Epithelial cell of proximal tubule (primary cell): ENCODE results near the gene TSPAN13. TPM values are rescaled to one million over a fixed set of nuclear protein-coding genes. Genes with fewer than 3 reads are reported as not detected.

Experiments
- DNase-seq: peaks from one replicate; pipeline ENCODE4 v3.0.0-alpha.2; 2011; ENCODE audit warnings: low read depth
- H3K4me3 ChIP-seq: 2 replicates; pipeline ENCODE4 v1.5.1; 2011; ENCODE audit warnings: low read depth, mild to moderate bottlenecking, low read length
- total RNA-seq: library from RNA; depleted of rRNA; stranded (reverse); fragments of >200 nt; gene quantifications from 2 replicates; pipeline ENCODE4 v1.2.3, GENCODE V29; 2015
- TF ChIP-seq, protein P1 (sequence below): conservative IDR thresholded peaks from 2 replicates; pipeline ENCODE4 v1.5.1; 2012; ENCODE audit warnings: low read depth, mild to moderate bottlenecking, low read length

TSPAN13 gene
- total RNA-seq, 1 donor from 2014 or later: 25.8 TPM

DNA sequence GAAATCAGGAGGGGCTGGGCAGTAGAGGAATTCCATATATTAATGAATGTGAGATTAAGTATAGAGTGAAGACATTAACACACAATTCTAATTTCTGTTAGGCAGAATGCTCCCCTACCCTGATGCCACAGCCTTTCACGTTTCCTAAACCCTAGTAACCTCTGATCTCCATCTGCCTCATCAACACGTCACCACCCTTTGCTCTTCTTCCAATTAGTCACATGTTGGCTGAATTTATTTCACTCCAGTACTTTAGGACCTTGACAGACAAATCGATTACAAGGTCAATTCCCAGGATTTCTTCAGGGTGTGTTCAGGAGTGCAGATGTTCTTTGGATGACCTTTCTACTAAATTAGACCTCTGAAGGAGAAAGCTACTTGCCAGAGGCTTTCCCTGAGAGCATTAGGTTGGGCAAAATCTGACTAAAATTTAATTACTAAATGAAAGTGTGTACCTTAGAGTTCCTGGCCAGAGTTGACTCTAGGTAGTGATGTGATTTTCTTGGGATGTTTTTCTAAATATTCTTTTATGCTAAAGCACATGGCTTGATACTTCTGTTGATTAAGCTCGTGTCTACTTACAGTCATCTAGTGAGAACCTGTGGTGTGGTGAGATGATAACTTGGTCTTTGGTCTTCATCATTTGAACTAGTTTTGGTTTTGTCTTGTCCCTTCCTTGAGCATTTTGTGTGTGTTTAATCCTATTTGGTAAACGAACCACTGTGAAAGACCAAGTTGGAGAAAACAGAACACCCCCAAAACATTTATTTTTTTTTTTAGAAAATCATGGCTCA lies 38.5 kb downstream of the TSPAN13 start:
- TF ChIP-seq, protein P1, sequence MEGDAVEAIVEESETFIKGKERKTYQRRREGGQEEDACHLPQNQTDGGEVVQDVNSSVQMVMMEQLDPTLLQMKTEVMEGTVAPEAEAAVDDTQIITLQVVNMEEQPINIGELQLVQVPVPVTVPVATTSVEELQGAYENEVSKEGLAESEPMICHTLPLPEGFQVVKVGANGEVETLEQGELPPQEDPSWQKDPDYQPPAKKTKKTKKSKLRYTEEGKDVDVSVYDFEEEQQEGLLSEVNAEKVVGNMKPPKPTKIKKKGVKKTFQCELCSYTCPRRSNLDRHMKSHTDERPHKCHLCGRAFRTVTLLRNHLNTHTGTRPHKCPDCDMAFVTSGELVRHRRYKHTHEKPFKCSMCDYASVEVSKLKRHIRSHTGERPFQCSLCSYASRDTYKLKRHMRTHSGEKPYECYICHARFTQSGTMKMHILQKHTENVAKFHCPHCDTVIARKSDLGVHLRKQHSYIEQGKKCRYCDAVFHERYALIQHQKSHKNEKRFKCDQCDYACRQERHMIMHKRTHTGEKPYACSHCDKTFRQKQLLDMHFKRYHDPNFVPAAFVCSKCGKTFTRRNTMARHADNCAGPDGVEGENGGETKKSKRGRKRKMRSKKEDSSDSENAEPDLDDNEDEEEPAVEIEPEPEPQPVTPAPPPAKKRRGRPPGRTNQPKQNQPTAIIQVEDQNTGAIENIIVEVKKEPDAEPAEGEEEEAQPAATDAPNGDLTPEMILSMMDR: no peak
- H3K4me3 ChIP-seq: no peak overlapping the region
- DNase-seq: no peak

DNA sequence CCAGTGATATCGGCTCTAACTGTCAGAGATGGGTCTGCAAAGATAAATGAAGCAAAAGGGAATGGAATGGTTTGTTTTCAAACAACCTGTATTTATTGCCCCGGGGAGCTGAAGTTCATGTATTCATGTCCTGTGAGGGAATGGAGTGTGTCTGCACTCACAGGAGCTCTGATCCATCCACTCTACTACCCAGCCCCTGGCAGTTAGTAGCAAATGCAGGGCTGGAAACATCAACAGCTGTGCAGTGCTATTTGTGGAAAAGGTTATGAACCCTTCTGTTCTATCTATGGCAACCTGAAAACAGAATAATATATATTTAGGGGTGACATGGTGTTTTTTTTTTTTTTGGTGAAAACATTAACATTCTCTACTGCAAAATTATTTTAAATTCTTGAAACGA lies 41.4 kb downstream of the TSPAN13 start:
- no peak overlapping the region for H3K4me3 ChIP-seq
- TF ChIP-seq, protein P1: no peak
- no peak for DNase-seq

DNA sequence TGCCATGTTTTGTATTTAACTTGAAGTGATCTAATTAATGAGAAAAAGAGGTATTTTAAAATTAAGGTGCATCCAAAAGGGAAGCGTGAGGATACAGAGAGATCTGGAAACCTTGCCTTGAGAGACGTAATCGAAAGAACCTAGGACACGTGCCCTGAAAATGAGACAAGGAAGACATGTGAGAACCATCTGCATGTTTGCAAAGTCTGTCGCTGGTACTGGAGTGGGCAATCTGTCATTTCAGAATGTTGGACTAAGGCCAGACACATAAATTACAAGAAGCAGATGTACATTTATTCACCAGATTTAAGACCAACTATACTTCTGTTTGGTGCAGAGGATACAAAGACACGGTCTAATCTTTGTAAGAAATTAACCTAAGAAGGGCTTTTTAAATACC lies 42.1 kb downstream of the TSPAN13 start:
- no peak for DNase-seq
- no peak overlapping the region for H3K4me3 ChIP-seq
- TF ChIP-seq, protein P1: no peak

DNA sequence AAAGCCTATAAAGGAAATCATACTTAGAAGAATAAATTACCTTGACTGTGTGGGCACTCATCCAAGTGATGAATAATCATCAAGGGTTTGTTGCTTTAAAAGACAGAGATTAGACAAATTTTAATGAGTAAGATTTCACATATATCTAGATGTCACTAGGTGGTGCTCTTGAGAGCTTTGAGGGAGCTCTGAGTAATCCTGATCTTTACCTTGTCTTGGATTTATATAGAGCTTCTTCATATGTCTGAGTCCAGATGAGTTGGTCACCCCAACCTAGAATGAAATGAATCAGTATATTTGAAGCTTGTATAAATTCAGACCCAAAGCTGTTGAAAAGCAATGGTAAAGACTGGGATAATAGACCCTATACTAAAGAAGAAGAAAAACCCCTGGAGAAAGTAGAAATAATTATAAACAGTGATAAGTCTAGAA lies 47.6 kb downstream of the TSPAN13 start:
- peak; percentile 30 for DNase-seq
- no peak overlapping the region for H3K4me3 ChIP-seq

DNA sequence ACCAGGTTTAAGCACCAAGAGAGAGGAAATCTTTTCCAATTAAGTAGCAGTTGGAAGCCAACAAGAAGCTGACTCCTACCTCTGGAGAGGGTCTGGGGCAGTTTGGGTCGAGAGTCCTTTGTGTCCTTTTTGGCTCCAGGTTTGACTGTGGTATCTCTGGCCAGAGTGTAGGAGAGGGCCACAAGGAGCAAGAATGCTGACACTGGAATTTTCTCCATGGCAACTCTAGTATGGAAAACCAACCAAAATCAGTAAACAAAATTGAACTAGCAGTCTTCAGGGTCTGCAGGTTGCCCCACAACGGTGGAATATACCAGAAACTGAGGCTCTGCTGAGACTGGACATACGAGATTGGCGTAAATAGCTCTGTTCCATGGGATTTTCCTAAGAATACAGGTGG lies 48.0 kb downstream of the TSPAN13 start:
- TF ChIP-seq, protein P1: no peak
- H3K4me3 ChIP-seq: no peak overlapping the region
- no peak for DNase-seq

More for the DNA sequence above, 47.6 kb downstream of the TSPAN13 start:
- TF ChIP-seq, protein P1: peak; percentile 65

DNA sequence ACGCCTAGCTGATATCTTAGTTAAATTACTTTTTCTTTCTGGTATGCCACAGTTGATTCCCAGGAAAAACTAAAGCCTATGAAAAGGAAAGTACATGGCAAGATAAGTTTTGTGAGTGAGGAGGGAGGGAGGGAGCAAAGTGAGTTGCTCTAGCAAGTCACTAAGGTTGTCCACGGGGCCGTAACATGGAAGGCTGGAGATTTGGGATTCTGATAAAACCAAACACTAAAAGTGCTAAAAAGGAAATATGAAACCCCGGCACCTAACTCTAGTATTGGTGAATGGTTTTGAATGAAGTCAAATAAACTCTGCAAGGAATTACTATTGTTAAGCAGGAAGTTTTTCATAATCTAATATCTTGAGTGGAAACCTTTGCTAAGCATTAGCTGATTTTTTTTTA lies 49.6 kb downstream of the TSPAN13 start:
- no peak overlapping the region for H3K4me3 ChIP-seq
- TF ChIP-seq, protein P1: no peak
- no peak for DNase-seq
